Fibroblast of lung (primary cell): ENCODE results near the gene PARP6.

Experiments
- CTCF ChIP-seq, 2 donors: IDR thresholded peaks in 1 of 2; conservative IDR thresholded peaks in 1 of 2; 1 replicate in 1 of 2; 2 replicates in 1 of 2; pipeline ENCODE4 v1.5.1; 2011 to 2012; ENCODE audit warnings: low read length in 2 of 2, control low read depth in 1 of 2, inconsistent platforms in 1 of 2, low read depth in 1 of 2, mild to moderate bottlenecking in 1 of 2
- EZH2 ChIP-seq: IDR thresholded peaks from 2 replicates; pipeline ENCODE4 v1.5.1; 2012; ENCODE audit warnings: low read length, control low read depth, mild to moderate bottlenecking; ENCODE audit errors: missing control alignments

- peak; percentile 86 to 95 for TF ChIP-seq CTCF (conservative IDR thresholded peaks at IDR 0.05 in 1 of 2, IDR thresholded peaks at IDR 0.05 in 1 of 2; ENCODE audit: low read depth in 1 of 2, low read length in 2 of 2)
- TF ChIP-seq EZH2 = no peak
Observed at GRCh38 chr15:72199721-72200212, 72.6 kb downstream of the PARP6 start.
